ENCODE measurements around the gene RCAN3. TPM values are rescaled to one million over a fixed set of nuclear protein-coding genes. Genes with fewer than 3 reads are reported as not detected.

The RCAN3 gene
- total and polyA plus RNA-seq, 10 of the 15 experiments (the other 5 are each of a cell fraction or from before 2014, with no cell fraction given) = 0.02 to 0.46 (median 0.06) TPM; not detected in 3

DNA sequence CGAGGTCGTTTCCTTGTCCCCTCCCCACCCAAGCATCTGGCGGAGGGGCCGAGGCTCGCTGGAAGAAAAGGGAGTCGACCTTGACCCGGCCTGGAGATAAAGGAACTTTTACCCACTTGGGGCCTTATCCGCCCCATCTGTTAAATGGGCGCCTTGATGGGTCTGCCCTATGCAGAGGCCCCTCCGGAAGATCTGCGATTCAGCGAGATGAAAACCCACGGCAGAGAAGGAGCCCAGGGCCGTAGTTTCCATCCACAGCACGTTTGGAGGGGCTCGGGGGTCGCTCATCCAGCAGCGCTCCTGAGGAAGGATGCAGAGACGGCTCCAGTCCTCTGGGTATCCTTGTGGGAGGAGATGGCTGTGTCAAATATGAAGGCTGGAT lies 53.8 kb downstream of the RCAN3 start:
- ChIA-PET RAD21 (ENCODE audit: unreplicated experiment) (no interaction called here), SMC1A (ENCODE audit: uncharacterized antibody, unreplicated experiment) (no interaction called here), POLR2A (no interaction called here), CTCF (no interaction called here)
- Histone ChIP-seq H3K4me3 (no peak overlapping the region), H3K4me1 (ENCODE audit: control insufficient read depth, insufficient read depth, low read length) (no peaks in the 10 kb centered on the region), H3K79me2 (ENCODE audit: control insufficient read depth, insufficient read depth, low read length) (no peaks in the 10 kb centered on the region), H3K9ac (ENCODE audit: control insufficient read depth, insufficient read depth, low read length) (no peak overlapping the region), H3K27me3 (replicated peaks in 1 of 2; ENCODE audit: control insufficient read depth in 2 of 2, insufficient read depth in 2 of 2, low read length in 1 of 2) (peaks cover 8 to 9% of the 10 kb centered on the region in 2 experiments), H3K36me3 (ENCODE audit: control insufficient read depth in 2 of 2, insufficient read depth in 2 of 2, low read length in 1 of 2) (no peaks in the 10 kb centered on the region), H3K4me2 (ENCODE audit: control insufficient read depth, insufficient read depth) (no peak overlapping the region), H2AFZ (ENCODE audit: control insufficient read depth, low read depth, low read length) (no peak overlapping the region), H4K20me1 (ENCODE audit: control insufficient read depth, insufficient read depth) (no peaks in the 10 kb centered on the region), H3K9me3 (replicated peaks; ENCODE audit: control insufficient read depth, insufficient read depth, low read length) (no peaks in the 10 kb centered on the region), H3K27ac (ENCODE audit: control insufficient read depth, insufficient read depth) (no peak overlapping the region)
- TF ChIP-seq, protein P1, sequence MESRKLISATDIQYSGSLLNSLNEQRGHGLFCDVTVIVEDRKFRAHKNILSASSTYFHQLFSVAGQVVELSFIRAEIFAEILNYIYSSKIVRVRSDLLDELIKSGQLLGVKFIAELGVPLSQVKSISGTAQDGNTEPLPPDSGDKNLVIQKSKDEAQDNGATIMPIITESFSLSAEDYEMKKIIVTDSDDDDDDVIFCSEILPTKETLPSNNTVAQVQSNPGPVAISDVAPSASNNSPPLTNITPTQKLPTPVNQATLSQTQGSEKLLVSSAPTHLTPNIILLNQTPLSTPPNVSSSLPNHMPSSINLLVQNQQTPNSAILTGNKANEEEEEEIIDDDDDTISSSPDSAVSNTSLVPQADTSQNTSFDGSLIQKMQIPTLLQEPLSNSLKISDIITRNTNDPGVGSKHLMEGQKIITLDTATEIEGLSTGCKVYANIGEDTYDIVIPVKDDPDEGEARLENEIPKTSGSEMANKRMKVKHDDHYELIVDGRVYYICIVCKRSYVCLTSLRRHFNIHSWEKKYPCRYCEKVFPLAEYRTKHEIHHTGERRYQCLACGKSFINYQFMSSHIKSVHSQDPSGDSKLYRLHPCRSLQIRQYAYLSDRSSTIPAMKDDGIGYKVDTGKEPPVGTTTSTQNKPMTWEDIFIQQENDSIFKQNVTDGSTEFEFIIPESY (IDR thresholded peaks at IDR 0.05) = no peak
- TF ChIP-seq WRNIP1 (IDR thresholded peaks at IDR 0.05; ENCODE audit: borderline replicate concordance, low read depth, low read length) (no peak), DPF2 (IDR thresholded peaks at IDR 0.05) (no peak), FOXK2 (IDR thresholded peaks at IDR 0.05) (no peak), BRCA1 (IDR thresholded peaks at IDR 0.05; ENCODE audit: low read depth, low read length) (no peak), TARDBP (IDR thresholded peaks at IDR 0.05; ENCODE audit: borderline replicate concordance) (no peak), NFIC (IDR thresholded peaks at IDR 0.05; ENCODE audit: low read depth, low read length) (no peak), LARP7 (IDR thresholded peaks at IDR 0.05) (no peak), FOXM1 (IDR thresholded peaks at IDR 0.05; ENCODE audit: low read depth, low read length) (no peak), SRF (IDR thresholded peaks at IDR 0.05; ENCODE audit: low read depth in 2 of 2, low read length in 2 of 2) (no peak), STAT1 (conservative IDR thresholded peaks at IDR 0.05) (no peak), POLR2A (IDR thresholded peaks at IDR 0.05; ENCODE audit: low read depth, low read length) (no peak), MXI1 (IDR thresholded peaks at IDR 0.05; ENCODE audit: low read depth, low read length) (no peak), BACH1 (IDR thresholded peaks at IDR 0.05; ENCODE audit: borderline replicate concordance) (no peak), SMC3 (IDR thresholded peaks at IDR 0.05; ENCODE audit: borderline replicate concordance, low read length) (no peak), PAX8 (IDR thresholded peaks at IDR 0.05) (no peak)
- TF ChIP-seq, protein P2, sequence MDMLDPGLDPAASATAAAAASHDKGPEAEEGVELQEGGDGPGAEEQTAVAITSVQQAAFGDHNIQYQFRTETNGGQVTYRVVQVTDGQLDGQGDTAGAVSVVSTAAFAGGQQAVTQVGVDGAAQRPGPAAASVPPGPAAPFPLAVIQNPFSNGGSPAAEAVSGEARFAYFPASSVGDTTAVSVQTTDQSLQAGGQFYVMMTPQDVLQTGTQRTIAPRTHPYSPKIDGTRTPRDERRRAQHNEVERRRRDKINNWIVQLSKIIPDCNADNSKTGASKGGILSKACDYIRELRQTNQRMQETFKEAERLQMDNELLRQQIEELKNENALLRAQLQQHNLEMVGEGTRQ (IDR thresholded peaks at IDR 0.05; ENCODE audit: borderline replicate concordance, low read depth, low read length) = no peak
- TF ChIP-seq, protein P3, sequence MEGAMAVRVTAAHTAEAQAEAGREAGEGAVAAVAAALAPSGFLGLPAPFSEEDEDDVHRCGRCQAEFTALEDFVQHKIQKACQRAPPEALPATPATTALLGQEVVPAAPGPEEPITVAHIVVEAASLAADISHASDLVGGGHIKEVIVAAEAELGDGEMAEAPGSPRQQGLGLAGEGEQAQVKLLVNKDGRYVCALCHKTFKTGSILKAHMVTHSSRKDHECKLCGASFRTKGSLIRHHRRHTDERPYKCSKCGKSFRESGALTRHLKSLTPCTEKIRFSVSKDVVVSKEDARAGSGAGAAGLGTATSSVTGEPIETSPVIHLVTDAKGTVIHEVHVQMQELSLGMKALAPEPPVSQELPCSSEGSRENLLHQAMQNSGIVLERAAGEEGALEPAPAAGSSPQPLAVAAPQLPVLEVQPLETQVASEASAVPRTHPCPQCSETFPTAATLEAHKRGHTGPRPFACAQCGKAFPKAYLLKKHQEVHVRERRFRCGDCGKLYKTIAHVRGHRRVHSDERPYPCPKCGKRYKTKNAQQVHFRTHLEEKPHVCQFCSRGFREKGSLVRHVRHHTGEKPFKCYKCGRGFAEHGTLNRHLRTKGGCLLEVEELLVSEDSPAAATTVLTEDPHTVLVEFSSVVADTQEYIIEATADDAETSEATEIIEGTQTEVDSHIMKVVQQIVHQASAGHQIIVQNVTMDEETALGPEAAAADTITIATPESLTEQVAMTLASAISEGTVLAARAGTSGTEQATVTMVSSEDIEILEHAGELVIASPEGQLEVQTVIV (IDR thresholded peaks at IDR 0.05; ENCODE audit: borderline replicate concordance, partially characterized antibody) = no peak
- TF ChIP-seq, protein P4, sequence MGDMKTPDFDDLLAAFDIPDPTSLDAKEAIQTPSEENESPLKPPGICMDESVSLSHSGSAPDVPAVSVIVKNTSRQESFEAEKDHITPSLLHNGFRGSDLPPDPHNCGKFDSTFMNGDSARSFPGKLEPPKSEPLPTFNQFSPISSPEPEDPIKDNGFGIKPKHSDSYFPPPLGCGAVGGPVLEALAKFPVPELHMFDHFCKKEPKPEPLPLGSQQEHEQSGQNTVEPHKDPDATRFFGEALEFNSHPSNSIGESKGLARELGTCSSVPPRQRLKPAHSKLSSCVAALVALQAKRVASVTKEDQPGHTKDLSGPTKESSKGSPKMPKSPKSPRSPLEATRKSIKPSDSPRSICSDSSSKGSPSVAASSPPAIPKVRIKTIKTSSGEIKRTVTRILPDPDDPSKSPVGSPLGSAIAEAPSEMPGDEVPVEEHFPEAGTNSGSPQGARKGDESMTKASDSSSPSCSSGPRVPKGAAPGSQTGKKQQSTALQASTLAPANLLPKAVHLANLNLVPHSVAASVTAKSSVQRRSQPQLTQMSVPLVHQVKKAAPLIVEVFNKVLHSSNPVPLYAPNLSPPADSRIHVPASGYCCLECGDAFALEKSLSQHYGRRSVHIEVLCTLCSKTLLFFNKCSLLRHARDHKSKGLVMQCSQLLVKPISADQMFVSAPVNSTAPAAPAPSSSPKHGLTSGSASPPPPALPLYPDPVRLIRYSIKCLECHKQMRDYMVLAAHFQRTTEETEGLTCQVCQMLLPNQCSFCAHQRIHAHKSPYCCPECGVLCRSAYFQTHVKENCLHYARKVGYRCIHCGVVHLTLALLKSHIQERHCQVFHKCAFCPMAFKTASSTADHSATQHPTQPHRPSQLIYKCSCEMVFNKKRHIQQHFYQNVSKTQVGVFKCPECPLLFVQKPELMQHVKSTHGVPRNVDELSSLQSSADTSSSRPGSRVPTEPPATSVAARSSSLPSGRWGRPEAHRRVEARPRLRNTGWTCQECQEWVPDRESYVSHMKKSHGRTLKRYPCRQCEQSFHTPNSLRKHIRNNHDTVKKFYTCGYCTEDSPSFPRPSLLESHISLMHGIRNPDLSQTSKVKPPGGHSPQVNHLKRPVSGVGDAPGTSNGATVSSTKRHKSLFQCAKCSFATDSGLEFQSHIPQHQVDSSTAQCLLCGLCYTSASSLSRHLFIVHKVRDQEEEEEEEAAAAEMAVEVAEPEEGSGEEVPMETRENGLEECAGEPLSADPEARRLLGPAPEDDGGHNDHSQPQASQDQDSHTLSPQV (IDR thresholded peaks at IDR 0.05) = no peak
- FAIRE-seq (no peak), DNase-seq (ENCODE audit: low read depth, low spot score) (no peak), ATAC-seq (no peak)
- in situ Hi-C loops (cut with MboI) = no loop called here
- no TSS peak for BruUV-seq (replicated peaks)
- intact Hi-C loops (cut with micrococcal nuclease; ENCODE audit: unreplicated experiment) = no loop called here
- 52% methylated on average over 18 of the region's 19 CpGs for WGBS (ENCODE audit: insufficient coverage, insufficient replicate concordance, low lambda C conversion rate, missing lambda C conversion rate)

Measured in GM12878 (cell line).